HEK293T (cell line): ENCODE measurements around the gene ATP4B.

Source experiments
- ARNT ChIP-seq: fragments of 450-650 bp; IDR thresholded peaks from 2 replicates; pipeline ENCODE4 v1.6.1; 2017; ENCODE audit warnings: mild to moderate bottlenecking
- BHLHE40 ChIP-seq: fragments of 450-650 bp; IDR thresholded peaks from 2 replicates; pipeline ENCODE4 v1.6.1; 2016; ENCODE audit warnings: mild to moderate bottlenecking, moderate library complexity, borderline replicate concordance
- CTBP1 ChIP-seq: fragments of 450-650 bp; IDR thresholded peaks from 2 replicates; pipeline ENCODE4 v1.6.1; 2016; ENCODE audit warnings: borderline replicate concordance
- ELF4 ChIP-seq: fragments of 450-650 bp; IDR thresholded peaks from 2 replicates; pipeline ENCODE4 v1.6.1; 2017; ENCODE audit warnings: antibody characterized with exemption
- FOXA1 ChIP-seq: fragments of 450-650 bp; IDR thresholded peaks from 2 replicates; pipeline ENCODE4 v1.6.1; 2016; ENCODE audit warnings: mild to moderate bottlenecking
- FOXK2 ChIP-seq: fragments of 450-650 bp; IDR thresholded peaks from 2 replicates; pipeline ENCODE4 v1.6.1; 2016; ENCODE audit warnings: mild to moderate bottlenecking
- FOXM1 ChIP-seq: fragments of 450-650 bp; IDR thresholded peaks from 2 replicates; pipeline ENCODE4 v1.6.1; 2017; ENCODE audit warnings: mild to moderate bottlenecking, borderline replicate concordance
- HDGF ChIP-seq: fragments of 450-650 bp; IDR thresholded peaks from 2 replicates; pipeline ENCODE4 v1.6.1; 2017; ENCODE audit warnings: antibody characterized with exemption, borderline replicate concordance
- L3MBTL2 ChIP-seq: fragments of 450-650 bp; conservative IDR thresholded peaks from 2 replicates; pipeline ENCODE4 v1.6.1; 2016; ENCODE audit warnings: mild to moderate bottlenecking
- SP1 ChIP-seq: fragments of 450-650 bp; IDR thresholded peaks from 2 replicates; pipeline ENCODE4 v1.6.1; 2017
- SUZ12 ChIP-seq: fragments of 450-650 bp; IDR thresholded peaks from 2 replicates; pipeline ENCODE4 v1.6.1; 2016; ENCODE audit warnings: mild to moderate bottlenecking
- TARDBP ChIP-seq: fragments of 450-650 bp; IDR thresholded peaks from 2 replicates; pipeline ENCODE4 v1.6.1; 2016
- ZNF384 ChIP-seq: fragments of 450-650 bp; IDR thresholded peaks from 2 replicates; pipeline ENCODE4 v1.6.1; 2016
- TF ChIP-seq, protein P1 (sequence below): fragments of 450-650 bp; IDR thresholded peaks from 2 replicates; pipeline ENCODE4 v1.6.1; 2016

- TF ChIP-seq TARDBP (no peak), ARNT (no peak), FOXM1 (no peak), L3MBTL2 (no peak), ELF4 (no peak), CTBP1 (no peak), SP1 (no peak), HDGF (no peak), FOXK2 (no peak), SUZ12 (no peak), FOXA1 (no peak), BHLHE40 (no peak), ZNF384 (no peak)
- TF ChIP-seq, protein P1, sequence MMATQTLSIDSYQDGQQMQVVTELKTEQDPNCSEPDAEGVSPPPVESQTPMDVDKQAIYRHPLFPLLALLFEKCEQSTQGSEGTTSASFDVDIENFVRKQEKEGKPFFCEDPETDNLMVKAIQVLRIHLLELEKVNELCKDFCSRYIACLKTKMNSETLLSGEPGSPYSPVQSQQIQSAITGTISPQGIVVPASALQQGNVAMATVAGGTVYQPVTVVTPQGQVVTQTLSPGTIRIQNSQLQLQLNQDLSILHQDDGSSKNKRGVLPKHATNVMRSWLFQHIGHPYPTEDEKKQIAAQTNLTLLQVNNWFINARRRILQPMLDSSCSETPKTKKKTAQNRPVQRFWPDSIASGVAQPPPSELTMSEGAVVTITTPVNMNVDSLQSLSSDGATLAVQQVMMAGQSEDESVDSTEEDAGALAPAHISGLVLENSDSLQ, result no peak
Measured at GRCh38 chr13:113620036-113620796, 37.8 kb downstream of the ATP4B start.
